BLaER1 treated with 17β-estradiol and CSF1 and Interleukin-3, amounts not matched to agents 10 nM and 100 nM (cell line): ENCODE data around the gene SMIM41.

Source experiments
- H3K27ac ChIP-seq, 11 experiments: shearing (Covaris generic); formaldehyde crosslinking; 2 replicates each; pipeline ENCODE4 v1.8.1; 2022
- H3K27me3 ChIP-seq, 11 experiments: shearing (Covaris generic); formaldehyde crosslinking; 2 replicates each; pipeline ENCODE4 v1.8.1; 2022
- H3K36me3 ChIP-seq, 11 experiments: shearing (Covaris generic); formaldehyde crosslinking; 2 replicates each; pipeline ENCODE4 v1.8.1; 2022
- H3K4me1 ChIP-seq, 10 experiments: shearing (Covaris generic); formaldehyde crosslinking; 2 replicates each; pipeline ENCODE4 v1.8.1; 2022
- H3K4me2 ChIP-seq, 11 experiments: shearing (Covaris generic); formaldehyde crosslinking; 2 replicates each; pipeline ENCODE4 v1.8.1; 2022
- H3K4me3 ChIP-seq, 10 experiments: shearing (Covaris generic); formaldehyde crosslinking; 2 replicates each; pipeline ENCODE4 v1.8.1; 2022
- H3K9ac ChIP-seq, 11 experiments: shearing (Covaris generic); formaldehyde crosslinking; 2 replicates each; pipeline ENCODE4 v1.8.1; 2022
- H3K9me3 ChIP-seq, 11 experiments: shearing (Covaris generic); formaldehyde crosslinking; replicated peaks in 1 of 11; 2 replicates each; pipeline ENCODE4 v1.8.1; 2022
- H4K20me1 ChIP-seq, 11 experiments: shearing (Covaris generic); formaldehyde crosslinking; 2 replicates each; pipeline ENCODE4 v1.8.1; 2022
- Cebpa-rat ChIP-seq, 11 experiments: shearing (Covaris generic); IDR thresholded peaks; 2 replicates each; pipeline ENCODE4 v1.8.1; 2022

SMIM41 gene

DNA sequence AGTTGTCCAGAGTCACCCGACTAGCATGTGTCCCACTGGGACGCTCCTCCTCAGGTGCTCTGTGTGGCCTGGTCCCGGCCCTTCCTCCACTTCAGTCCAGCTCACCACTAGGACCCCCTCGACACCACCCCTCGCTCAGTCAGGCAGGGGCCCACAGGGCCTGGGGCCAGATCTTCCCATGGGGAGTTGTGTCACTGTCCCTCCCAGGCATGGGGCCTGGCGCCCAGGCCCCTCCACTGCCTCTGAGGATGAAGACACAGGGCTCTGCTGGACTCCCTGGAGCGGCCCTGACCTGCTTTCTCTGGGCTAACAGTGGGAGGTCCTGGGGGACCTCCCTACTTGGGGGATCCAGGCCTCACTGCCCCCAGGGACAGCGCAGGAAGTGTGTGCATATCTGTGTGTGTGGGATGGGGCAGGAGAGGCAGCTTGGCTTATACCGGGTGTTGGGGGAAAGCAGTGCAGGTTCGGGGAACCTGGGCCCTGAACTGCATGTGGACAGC lies 68.5 kb downstream of the SMIM41 start:
- no peaks in the 10 kb centered on the region for H3K27me3 ChIP-seq
- H3K4me3 ChIP-seq = no peak overlapping the region
- no peak for TF ChIP-seq Cebpa-rat (IDR thresholded peaks at IDR 0.05)
- no peaks in the 10 kb centered on the region for H3K36me3 ChIP-seq
- H3K4me2 ChIP-seq = peak overlapping the region; percentile 43 to 76 (median 54)
- no peaks in the 10 kb centered on the region for H3K9me3 ChIP-seq
- H3K4me1 ChIP-seq = peaks cover 25 to 48% (median 32%) of the 10 kb centered on the region in 10 experiments
- no peaks in the 10 kb centered on the region for H4K20me1 ChIP-seq
- H3K27ac ChIP-seq = peak overlapping the region in 5 of 11 experiments; percentile 21 to 83 (median 42); a peak in 9 of 22 replicates
- peak overlapping the region in 9 of 11 experiments; percentile 12 to 59 (median 28); a peak in 9 of 22 replicates for H3K9ac ChIP-seq

DNA sequence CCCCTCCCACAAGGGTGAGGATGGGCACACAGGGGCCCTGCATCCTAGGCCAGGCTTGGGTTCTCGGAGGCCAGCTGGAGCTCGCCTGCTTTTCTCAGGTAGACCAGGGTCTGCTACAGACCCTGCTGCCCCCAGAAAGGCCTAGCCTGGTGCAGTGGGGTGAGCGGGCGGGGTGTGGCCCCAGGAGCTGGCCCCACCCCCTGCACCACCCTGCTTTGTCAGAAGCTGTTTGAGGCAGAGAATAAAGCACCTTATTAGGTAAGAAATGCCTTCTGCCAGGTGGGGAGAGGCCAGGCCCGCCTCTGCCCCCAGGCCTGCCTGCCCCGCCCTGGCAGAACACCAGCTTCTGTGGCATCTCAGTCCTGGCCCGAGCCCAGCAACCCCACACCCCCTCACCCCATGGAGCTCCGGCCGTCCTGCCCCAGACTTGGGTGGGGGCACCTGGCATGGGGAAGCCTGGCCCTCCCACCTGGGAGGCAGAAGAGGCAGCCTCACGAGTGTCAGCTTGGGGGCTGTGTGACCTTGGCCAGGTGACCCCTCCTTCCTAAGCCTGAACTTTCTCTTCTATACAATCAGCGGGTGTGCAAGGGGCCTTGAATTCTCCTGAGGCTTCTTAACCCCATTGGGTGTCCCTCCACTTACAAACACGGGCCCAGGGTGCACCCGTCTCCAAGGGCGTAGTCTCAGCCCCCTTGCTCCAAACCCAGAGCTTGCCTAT lies 69.1 kb downstream of the SMIM41 start:
- Histone ChIP-seq H3K4me1 (peaks cover 25 to 49% (median 32%) of the 10 kb centered on the region in 10 experiments), H3K27me3 (no peaks in the 10 kb centered on the region), H3K27ac (peak overlapping the region in 4 of 11 experiments; percentile 21 to 83 (median 60); a peak in 6 of 22 replicates), H3K36me3 (no peaks in the 10 kb centered on the region), H3K4me3 (no peak overlapping the region), H4K20me1 (no peaks in the 10 kb centered on the region), H3K9ac (peak overlapping the region in 8 of 11 experiments; percentile 13 to 59 (median 30); a peak in 7 of 22 replicates), H3K4me2 (peak overlapping the region; percentile 43 to 76 (median 54)), H3K9me3 (no peaks in the 10 kb centered on the region)
- no peak for TF ChIP-seq Cebpa-rat (IDR thresholded peaks at IDR 0.05)

DNA sequence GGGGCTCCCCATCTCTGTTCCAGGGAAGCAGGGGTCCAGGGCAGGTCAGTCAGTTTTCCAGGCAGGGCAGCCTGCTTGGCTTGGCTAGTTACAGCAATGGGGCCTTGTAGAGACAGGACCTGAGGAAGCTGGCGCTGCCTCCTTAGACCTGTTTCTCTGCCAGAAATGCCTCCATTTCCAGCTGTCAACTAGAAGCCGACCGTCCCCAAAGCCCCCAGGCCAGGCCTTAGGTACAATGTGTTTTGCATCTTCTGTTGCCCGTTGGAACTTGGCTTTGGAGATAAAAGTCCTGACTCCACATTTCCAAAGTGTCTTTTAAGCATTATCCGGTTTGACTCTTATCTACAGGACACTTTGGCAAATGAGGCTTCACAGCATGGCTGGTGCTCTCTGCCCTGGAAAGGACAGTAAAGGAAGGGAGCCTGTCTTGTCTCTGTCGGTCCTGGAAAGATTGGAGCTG lies 69.7 kb downstream of the SMIM41 start:
- H4K20me1 ChIP-seq = no peaks in the 10 kb centered on the region
- H3K4me1 ChIP-seq = peaks cover 25 to 49% (median 31%) of the 10 kb centered on the region in 10 experiments
- H3K4me3 ChIP-seq = no peak overlapping the region
- no peaks in the 10 kb centered on the region for H3K27me3 ChIP-seq
- no peak overlapping the region for H3K9ac ChIP-seq
- TF ChIP-seq Cebpa-rat (IDR thresholded peaks at IDR 0.05) = no peak
- H3K4me2 ChIP-seq = peak overlapping the region in 4 of 11 experiments; percentile 51 to 72 (median 61); a peak in 4 of 22 replicates
- peak overlapping the region in 2 of 11 experiments; percentile 78 to 83; a peak in 2 of 22 replicates for H3K27ac ChIP-seq
- no peaks in the 10 kb centered on the region for H3K9me3 ChIP-seq
- no peaks in the 10 kb centered on the region for H3K36me3 ChIP-seq

DNA sequence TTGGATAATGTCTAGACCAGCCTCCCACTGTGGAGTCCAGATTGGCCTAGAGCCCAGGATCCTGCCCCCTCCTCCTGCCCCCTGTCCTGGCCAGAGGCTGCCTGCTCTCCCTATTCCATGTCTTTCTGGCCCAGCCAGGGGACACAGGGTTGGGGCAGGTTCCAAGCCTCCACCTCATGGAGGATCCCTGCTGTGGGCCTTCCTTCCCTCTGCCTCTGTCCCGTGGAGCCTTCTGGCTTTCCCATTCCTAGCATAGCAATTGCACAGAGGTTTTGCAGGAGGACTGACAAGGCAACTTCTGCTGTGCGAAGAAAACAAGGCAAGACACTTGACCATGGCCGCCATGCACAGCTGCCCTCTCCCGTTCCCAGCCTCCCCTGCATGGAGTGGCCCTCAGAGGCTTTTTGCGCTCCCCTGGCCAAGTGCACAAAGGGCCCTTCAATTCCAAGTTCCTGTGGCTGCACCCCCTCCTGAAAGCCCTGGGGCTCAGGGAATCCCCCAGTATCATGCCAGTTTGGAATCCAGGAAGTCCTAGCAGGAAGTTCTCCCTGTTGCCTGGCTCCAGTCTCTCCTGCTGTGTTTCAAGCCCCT lies 70.2 kb downstream of the SMIM41 start:
- Histone ChIP-seq H3K9me3 (no peaks in the 10 kb centered on the region), H3K4me1 (peaks cover 25 to 49% (median 31%) of the 10 kb centered on the region in 10 experiments), H4K20me1 (no peaks in the 10 kb centered on the region), H3K27ac (no peak overlapping the region), H3K36me3 (no peaks in the 10 kb centered on the region), H3K4me2 (no peak overlapping the region), H3K27me3 (no peaks in the 10 kb centered on the region), H3K4me3 (no peak overlapping the region), H3K9ac (no peak overlapping the region)
- no peak for TF ChIP-seq Cebpa-rat (IDR thresholded peaks at IDR 0.05)

DNA sequence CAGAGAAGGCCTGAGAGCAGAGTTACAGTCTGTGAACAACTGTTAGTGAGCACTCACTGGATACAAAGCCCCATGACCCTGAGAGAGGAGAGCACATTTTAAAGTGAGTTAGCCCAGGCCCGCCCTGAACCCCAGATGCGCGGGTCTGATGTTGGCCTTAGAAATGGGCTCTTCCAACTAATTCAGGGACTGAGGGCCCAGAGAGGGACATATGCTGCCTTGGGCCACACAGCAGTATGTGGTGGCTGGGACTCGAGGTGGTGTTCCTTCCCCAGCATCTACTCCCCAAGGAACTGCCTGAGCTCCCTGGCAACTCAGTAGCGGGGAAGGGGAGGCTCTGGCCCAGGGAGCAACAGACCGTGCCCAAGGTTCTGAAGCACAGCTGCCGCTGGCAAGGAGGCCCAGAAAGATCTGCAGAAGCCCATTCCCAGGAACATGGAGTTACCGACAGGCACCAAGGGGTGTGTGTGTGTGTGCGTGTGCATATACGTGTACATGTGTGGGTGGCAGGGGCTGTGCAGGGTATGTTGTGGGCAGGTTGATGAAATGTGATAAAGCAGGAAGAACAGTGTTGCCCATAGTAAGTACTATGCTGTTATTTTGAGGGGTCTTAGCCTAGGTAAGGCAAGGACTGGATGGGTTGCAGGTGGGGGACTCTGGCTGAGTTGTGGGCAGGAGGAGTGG lies 71.8 kb downstream of the SMIM41 start:
- H3K9me3 ChIP-seq = no peaks in the 10 kb centered on the region
- peaks cover 25 to 47% (median 31%) of the 10 kb centered on the region in 10 experiments for H3K4me1 ChIP-seq
- H3K4me2 ChIP-seq = peak overlapping the region; percentile 45 to 79 (median 72); a peak in 19 of 22 replicates
- H3K27ac ChIP-seq = no peak overlapping the region
- H3K27me3 ChIP-seq = no peaks in the 10 kb centered on the region
- 0 out of 22 replicates have a peak overlapping the region, but pooled peaks of 2 of the 11 experiments have one; percentile 4 to 56 for H3K9ac ChIP-seq
- no peak for TF ChIP-seq Cebpa-rat (IDR thresholded peaks at IDR 0.05)
- H4K20me1 ChIP-seq = no peaks in the 10 kb centered on the region
- H3K36me3 ChIP-seq = no peaks in the 10 kb centered on the region
- no peak overlapping the region for H3K4me3 ChIP-seq

DNA sequence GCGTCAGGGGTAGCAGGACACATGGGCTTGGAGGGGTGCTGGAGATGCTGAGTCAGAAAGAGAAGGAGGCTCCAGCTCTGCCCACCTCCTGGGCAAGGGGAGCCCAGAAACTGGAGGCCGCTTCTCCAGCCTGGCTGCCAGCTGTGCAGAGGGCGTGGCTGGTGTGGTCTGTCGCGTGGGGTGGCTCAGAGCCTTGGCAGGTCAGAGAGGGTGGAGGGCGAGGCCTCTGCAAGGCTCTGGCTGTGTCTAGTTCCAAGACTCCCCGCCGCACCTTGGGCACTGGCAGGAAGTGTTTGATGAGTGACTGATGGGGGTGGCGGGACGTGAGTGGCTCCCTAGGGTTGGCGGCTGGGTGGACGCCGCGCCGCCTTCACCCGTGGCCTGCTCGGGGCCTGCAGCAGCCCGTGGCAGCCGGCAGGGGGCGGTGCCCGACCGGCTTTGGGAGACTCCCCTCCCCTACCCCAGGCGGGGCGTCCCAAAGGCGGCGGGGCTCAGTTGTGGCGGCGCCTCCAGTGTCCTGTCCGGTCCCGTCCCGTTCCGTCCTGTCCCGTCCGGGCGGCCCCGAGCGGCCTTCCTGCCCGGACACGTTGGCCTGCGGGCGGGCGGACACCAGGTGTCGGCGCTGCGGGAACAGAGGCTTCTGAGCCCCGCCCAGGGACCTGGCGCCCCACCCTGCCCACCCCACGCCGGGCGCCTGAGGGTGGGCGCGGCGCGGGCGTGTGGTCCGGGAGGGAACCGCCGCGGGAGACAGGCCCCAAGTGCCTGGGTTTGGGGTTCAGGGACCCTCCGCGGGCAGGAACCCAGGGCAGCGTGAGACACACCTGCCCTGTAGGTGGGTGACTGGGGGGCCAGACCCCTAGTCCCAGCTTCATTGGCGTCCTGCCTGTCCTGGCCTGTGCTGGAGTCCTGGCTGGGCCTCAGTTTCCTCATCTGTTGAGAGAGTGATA lies 72.6 kb downstream of the SMIM41 start:
- Histone ChIP-seq H4K20me1 (no peaks in the 10 kb centered on the region), H3K4me3 (peak overlapping the region in 8 of 10 experiments; percentile 8 to 59 (median 40); a peak in 13 of 20 replicates), H3K9me3 (no peaks in the 10 kb centered on the region), H3K4me1 (peaks cover 21 to 39% (median 29%) of the 10 kb centered on the region in 10 experiments), H3K4me2 (peak overlapping the region; percentile 45 to 79 (median 72)), H3K36me3 (no peaks in the 10 kb centered on the region), H3K27me3 (no peaks in the 10 kb centered on the region), H3K9ac (peak overlapping the region in 6 of 11 experiments; percentile 9 to 56 (median 42); a peak in 9 of 22 replicates), H3K27ac (peak overlapping the region in 2 of 11 experiments; percentile 11 to 32; a peak in 3 of 22 replicates)
- no peak for TF ChIP-seq Cebpa-rat (IDR thresholded peaks at IDR 0.05)

DNA sequence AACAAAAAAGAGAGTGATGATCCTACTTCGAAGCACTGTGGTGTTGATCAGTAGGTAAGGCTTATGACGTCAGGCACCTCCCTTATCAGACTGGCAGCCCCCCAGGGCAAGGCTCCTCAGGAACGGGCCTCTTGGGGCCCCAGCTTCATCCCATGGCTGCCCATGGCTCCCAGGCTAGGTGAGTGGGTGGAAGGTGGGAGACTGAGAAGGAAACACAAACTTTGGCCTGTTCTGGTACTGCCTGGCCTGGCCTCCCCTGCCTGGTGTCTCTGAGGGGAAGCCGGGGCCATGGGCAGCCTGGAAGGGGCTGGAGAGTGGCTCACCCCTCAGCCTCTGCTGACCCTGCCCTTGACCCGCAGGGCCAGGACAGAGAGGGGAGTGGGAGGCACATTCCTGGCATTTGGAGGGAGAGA lies 73.4 kb downstream of the SMIM41 start:
- no peaks in the 10 kb centered on the region for H3K9me3 ChIP-seq
- peaks cover 13 to 31% (median 23%) of the 10 kb centered on the region in 10 experiments for H3K4me1 ChIP-seq
- H4K20me1 ChIP-seq = no peaks in the 10 kb centered on the region
- no peaks in the 10 kb centered on the region for H3K27me3 ChIP-seq
- peak overlapping the region in 1 of 11 experiments; percentile 32; a peak in 1 of 22 replicates for H3K27ac ChIP-seq
- no peak for TF ChIP-seq Cebpa-rat (IDR thresholded peaks at IDR 0.05)
- peak overlapping the region in 1 of 10 experiments; percentile 52; a peak in 1 of 20 replicates for H3K4me3 ChIP-seq
- peak overlapping the region in 1 of 11 experiments; percentile 19; a peak in 1 of 22 replicates for H3K9ac ChIP-seq
- no peaks in the 10 kb centered on the region for H3K36me3 ChIP-seq
- H3K4me2 ChIP-seq = peak overlapping the region in 10 of 11 experiments; percentile 45 to 79 (median 72); a peak in 17 of 22 replicates
